T-helper 2 cell treated with Interferon-gamma antibody and Interleukin-4, amounts not matched to agents 100 ng/mL and 5 ng/mL, for 36 hours (primary cell): ENCODE measurements around the gene MUC5AC. TPM values are rescaled to one million over a fixed set of nuclear protein-coding genes. Genes with fewer than 3 reads are reported as not detected.

ENCODE experiments used
- intact Hi-C: fragments of 100-400 bp; cut with micrococcal nuclease; formaldehyde crosslinking; loops from one replicate; pipeline ENCODE4 v1.15.1; 2023
- total RNA-seq: library from RNA; stranded (reverse); gene quantifications from 2 replicates; pipeline ENCODE4 v1.2.3, GENCODE V29; 2022

Gene MUC5AC
- total RNA-seq, 1 donor from 2014 or later = not detected

- intact Hi-C loops = no loop called here
Measured at GRCh38 chr11:1120532-1121330, 37.0 kb upstream of the MUC5AC start.

DNA sequence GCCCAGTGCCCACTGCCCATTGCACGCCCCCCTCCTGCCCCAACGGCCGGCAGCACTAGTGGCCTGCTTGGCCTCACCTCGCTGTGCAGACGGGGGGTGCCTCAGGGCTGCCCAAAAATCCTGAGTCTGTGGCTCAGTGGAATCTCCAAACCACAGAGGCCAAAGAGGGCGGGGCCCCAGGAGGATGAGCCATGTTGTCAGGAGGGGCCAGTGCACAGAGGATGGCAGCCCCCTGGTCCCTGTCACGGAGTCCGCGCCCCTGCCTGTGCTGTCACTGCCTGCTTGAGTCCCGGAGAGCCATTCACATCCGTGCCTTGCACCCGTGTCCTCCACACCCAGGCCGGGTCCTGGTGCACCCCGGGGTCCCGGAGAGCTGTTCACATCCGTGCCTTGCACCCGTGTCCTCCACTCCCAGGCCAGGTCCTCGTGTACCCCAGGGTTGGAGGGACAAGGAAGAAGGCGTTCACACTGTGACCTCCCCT lies 36.4 kb upstream of the MUC5AC start:
- intact Hi-C loops = no loop called here

GRCh38 chr11:1121813-1122663 lies 35.7 kb upstream of the MUC5AC start:
- intact Hi-C loops = no loop called here

DNA sequence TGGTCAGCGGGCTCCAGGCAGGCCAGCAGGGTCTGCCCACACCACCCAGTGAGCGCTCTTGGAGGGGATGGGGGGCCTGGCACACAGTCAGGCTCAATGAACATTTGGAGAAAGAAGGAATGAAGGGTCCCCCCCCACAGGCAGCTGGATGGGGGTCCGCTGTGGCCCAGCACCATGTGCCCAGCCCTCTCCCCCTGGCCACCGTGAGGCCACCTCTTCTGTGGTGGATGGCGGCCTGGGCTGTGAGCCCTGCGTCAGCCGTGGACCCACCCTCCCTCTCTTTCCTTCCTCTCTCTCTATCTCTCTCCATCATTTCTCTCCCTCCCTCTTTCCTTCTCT lies 35.1 kb upstream of the MUC5AC start:
- intact Hi-C loops = no loop called here

DNA sequence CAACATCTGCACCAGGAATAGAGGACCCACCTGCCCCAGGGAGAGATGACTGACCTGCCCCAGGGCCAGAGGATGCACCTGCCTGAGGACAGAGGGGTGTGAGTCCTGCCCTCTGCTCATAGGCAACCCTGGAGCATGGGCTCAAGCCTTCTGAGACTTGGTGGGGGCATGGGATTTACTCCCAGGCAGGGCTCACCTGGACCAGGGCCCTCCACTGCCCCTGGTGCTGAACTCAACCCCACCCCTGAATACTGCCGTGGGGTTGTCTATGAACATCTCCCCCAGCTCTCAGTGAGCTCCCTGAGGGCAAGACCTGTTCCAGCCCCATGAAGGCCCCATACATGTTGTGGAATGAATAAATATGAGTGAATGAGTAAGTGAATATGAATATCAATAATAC lies 33.8 kb upstream of the MUC5AC start:
- intact Hi-C loops = no loop called here

- intact Hi-C loops = no loop called here
Measured at GRCh38 chr11:1125803-1126202, 31.9 kb upstream of the MUC5AC start.

DNA sequence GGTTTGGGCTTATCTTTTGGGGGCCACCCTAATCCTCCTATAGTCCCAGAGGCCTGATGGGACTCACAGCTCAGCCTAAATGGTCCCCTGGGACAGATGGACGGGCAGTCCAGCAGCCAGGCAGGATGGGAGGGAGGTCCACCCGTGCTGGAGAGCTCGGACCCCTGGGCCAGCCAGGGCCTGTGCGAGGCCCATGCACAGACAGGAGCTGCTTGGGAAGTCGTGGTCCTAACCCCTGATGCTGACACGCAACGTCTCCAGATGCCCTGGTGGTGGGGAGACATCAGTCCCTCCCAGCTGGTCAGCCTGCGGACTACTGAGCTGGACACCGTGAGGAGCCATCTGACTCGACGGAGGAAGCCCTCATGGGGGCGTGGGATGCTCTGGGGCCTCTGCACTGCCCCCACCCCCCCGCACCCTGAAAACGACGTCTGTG lies 31.2 kb upstream of the MUC5AC start:
- intact Hi-C loops = no loop called here

DNA sequence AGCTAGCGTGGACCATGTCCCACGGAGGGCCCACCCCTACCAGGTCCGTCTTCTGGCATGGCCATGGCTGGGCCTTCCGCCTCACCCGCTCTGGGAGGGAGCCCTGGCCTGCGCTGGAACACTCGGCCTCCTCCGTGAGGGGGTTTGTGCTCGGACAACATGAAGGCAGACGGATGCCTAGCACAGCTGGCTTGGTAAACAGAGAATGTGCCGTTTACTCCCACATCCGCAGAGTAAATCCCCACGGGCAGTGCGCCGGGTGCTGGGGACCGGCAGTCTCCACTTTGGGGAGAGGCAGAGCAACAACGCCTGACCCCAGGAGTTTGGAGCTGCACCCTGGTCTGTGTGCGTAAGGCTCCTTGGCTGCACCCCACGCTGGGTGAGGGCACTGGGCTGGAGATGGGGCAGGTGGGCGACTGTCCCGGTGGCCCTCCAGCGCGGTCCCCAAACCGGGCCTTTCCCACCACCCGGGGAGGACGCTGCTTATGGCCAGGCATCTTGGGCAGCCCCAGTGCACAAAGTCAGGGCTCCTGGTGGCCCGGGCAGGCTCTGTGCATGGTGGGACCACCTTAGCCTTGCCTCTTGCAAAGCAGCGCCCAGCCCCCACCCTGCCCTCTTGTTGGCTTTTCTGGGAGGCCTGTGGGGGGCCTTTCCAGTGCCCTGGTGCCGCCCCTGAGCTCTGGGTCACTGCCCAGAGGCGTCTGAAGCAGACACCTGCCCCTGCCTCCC lies 30.7 kb upstream of the MUC5AC start:
- intact Hi-C loops = no loop called here

- intact Hi-C loops = no loop called here
Measured at GRCh38 chr11:1127664-1128162, 30.0 kb upstream of the MUC5AC start.

- intact Hi-C loops = no loop called here
Measured at GRCh38 chr11:1128311-1129142, 29.2 kb upstream of the MUC5AC start.

DNA sequence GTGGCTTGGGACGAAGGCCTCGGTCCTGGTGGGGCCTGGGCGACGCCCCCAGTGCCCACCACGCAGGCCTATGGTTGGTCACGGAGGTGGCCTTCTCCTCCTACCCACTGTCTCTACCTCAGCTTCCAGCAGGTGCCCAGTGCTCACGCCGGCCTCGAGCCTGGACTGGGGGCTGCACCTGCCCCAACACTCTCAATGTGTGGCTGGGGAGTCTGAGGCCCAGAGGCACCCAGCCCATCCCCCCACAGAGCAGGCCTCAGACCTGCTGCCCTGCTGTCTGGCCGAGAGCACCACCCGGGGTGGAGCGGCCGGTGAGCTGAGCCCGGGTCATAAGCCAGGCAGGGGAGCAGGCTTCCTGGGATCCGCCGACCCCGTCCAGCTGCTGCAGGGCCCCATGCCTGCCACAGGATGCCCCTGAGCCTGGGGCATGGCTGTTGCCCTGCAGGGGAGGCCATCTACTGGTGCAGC lies 28.6 kb upstream of the MUC5AC start:
- intact Hi-C loops = no loop called here

- intact Hi-C loops = no loop called here
Measured at GRCh38 chr11:1129611-1130160, 28.1 kb upstream of the MUC5AC start.

- intact Hi-C loops = no loop called here
Measured at GRCh38 chr11:1130276-1131032, 27.3 kb upstream of the MUC5AC start.

GRCh38 chr11:1131033-1131911 lies 26.5 kb upstream of the MUC5AC start:
- intact Hi-C loops = no loop called here

- intact Hi-C loops = no loop called here
Measured at GRCh38 chr11:1134848-1135445, 22.8 kb upstream of the MUC5AC start.

DNA sequence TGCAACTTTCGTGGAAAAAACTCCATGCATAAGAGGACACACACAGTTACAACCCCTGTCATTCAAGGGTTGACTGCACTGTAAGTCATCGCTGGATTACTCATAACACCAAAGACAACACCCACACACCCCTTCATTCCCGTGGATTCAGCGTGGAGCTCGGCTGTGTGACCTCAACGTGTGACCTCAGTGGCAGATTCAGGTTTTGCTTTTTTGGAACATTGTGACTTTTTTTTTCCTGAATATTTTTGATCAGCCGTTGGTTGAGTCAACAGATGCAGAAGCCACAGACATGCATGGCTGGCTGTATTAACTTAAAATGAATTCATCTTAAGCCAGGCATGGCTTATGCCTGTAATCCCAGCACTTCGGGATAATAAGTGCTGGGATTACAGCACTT lies 19.7 kb upstream of the MUC5AC start:
- intact Hi-C loops = no loop called here

DNA sequence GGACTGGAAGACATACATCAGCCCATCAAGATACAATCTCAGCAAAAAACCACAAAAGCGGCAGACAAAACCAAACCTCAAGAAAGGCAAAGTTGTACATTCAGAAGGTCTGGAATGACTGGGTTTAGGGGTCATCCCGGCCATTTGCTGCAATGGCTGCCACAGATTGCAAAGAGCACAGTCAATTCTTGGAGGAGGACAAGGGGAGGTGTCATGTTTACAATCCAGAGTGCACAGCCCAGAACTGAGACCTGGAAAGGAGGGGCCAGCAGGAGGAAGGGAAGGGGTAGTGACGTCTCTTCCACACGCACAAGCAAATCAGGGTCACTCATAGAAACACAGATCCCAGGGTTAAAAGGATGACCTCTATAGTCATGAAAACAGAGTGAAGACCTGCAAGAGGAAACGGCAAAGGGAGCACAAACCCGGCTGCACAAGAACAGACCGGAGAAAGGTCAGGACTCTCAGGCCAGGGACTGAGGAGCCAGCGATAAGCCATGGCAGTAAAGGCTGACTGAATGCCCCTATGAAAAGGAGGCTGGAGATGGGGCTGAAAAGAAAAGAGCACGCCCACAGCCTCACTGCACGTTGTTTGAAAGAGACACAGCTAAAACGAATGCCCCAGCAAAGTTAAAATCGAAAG lies 18.2 kb upstream of the MUC5AC start:
- intact Hi-C loops = no loop called here
